K562 (cell line): Measurements from ENCODE around the gene MYBPHL. TPM values are rescaled to one million over a fixed set of nuclear protein-coding genes. Genes with fewer than 3 reads are reported as not detected.

Source experiments
- ATAC-seq: fragments of 200-7000 bp; cut with Tn5 transposase; 3 replicates; pipeline ENCODE4 v1.9.1; 2020; ENCODE audit warnings: moderate library complexity
- BruUV-seq: library from RNA; stranded (reverse); fragments of 400-500 nt; replicated peaks from 2 replicates; lab custom pipeline; 2021; lab: Mats Ljungman, UMichigan
- CTCF ChIA-PET: fragments of 300-600 bp; formaldehyde crosslinking; extraction: SDS; loops from one replicate; lab custom pipeline; 2021; ENCODE audit warnings: low intra/inter-chr PET ratio; lab: Yijun Ruan, JAX
- POLR2A ChIA-PET: fragments of 300-600, 350-650 bp; sonication (Branson Sonifier 250); formaldehyde crosslinking; extraction: SDS; loops from one replicate; lab custom pipeline; 2021; ENCODE audit warnings: antibody characterized with exemption, inconsistent platforms; lab: Yijun Ruan, JAX
- DNase-seq, 4 experiments: peaks; one replicate each; pipeline versions ENCODE4 v3.0.0 to v3.0.0-alpha.2; 2011 to 2018; ENCODE audit warnings: low spot score in 3 of 4, mixed read lengths in 3 of 4; ENCODE audit errors: extremely low read depth in 1 of 4
- FAIRE-seq: peaks from 2 replicates; lab custom pipeline; 2011; peaks lifted over from hg19 to GRCh38; lab: Jason Lieb, UNC
- H2AFZ ChIP-seq: 2 replicates; pipeline ENCODE4 v1.6.0; 2011; ENCODE audit warnings: low read depth, low read length, control low read depth, inconsistent platforms
- H3K27ac ChIP-seq: fragments of 200-600 bp; 3 replicates; pipeline ENCODE4 v1.8.0; 2011; ENCODE audit warnings: low read depth, mild to moderate bottlenecking, control low read depth, inconsistent platforms, low read length, moderate library complexity, mixed read lengths; ENCODE audit errors: extremely low read depth
- H3K27me3 ChIP-seq, 2 experiments: fragments of 300-600 bp in 1 of 2; 2 replicates in 1 of 2; 3 replicates in 1 of 2; pipeline versions ENCODE4 v1.6.0 to v1.8.0; 2011; ENCODE audit warnings: inconsistent platforms in 2 of 2, low read length in 2 of 2, mild to moderate bottlenecking in 1 of 2, mixed read lengths in 1 of 2, moderate library complexity in 1 of 2; ENCODE audit not compliant: control insufficient read depth in 2 of 2, insufficient read depth in 2 of 2
- H3K36me3 ChIP-seq: fragments of 300-600 bp; 3 replicates; pipeline ENCODE4 v1.8.0; 2011; ENCODE audit warnings: mild to moderate bottlenecking, low read length, inconsistent platforms; ENCODE audit not compliant: control insufficient read depth, insufficient read depth
- H3K4me1 ChIP-seq, 2 experiments: fragments of 200-600 bp in 1 of 2; replicated peaks in 1 of 2; 2 replicates in 1 of 2; 3 replicates in 1 of 2; pipeline versions ENCODE4 v1.5.1 to v1.8.0; 2011; ENCODE audit warnings: inconsistent platforms in 2 of 2, low read length in 2 of 2, mild to moderate bottlenecking in 1 of 2, mixed read lengths in 1 of 2, moderate library complexity in 1 of 2; ENCODE audit not compliant: control insufficient read depth in 2 of 2, insufficient read depth in 2 of 2
- H3K4me2 ChIP-seq: 2 replicates; pipeline ENCODE4 v1.6.1; 2011; ENCODE audit warnings: low read length, control low read depth, inconsistent platforms, mixed read lengths; ENCODE audit not compliant: insufficient read depth
- H3K4me3 ChIP-seq: fragments of 200-600 bp; sonication (generic), shearing (Covaris generic); 2 replicates; pipeline ENCODE4 v1.5.1; 2016; ENCODE audit warnings: control low read depth, inconsistent platforms
- H3K79me2 ChIP-seq: fragments of 200-600 bp; 3 replicates; pipeline ENCODE4 v1.8.0; 2011; ENCODE audit warnings: low read length, inconsistent platforms; ENCODE audit not compliant: control insufficient read depth, insufficient read depth
- H3K9ac ChIP-seq, 2 experiments: 2 replicates each; pipeline versions ENCODE4 v1.6.0 to v1.6.1; 2011; ENCODE audit warnings: low read depth in 2 of 2, low read length in 2 of 2, control low read depth in 1 of 2, inconsistent platforms in 1 of 2, mild to moderate bottlenecking in 1 of 2, mixed read lengths in 1 of 2; ENCODE audit not compliant: insufficient read depth in 1 of 2
- H3K9me1 ChIP-seq: one replicate; pipeline ENCODE4 v1.6.0; 2011; ENCODE audit warnings: inconsistent platforms, mild to moderate bottlenecking, low read length, moderate library complexity; ENCODE audit not compliant: control insufficient read depth, insufficient read depth
- H3K9me3 ChIP-seq: replicated peaks from 2 replicates; pipeline ENCODE4 v1.5.1; 2011; ENCODE audit warnings: low read depth, low read length, inconsistent platforms; ENCODE audit not compliant: control insufficient read depth, insufficient read depth
- H4K20me1 ChIP-seq: replicated peaks from 2 replicates; pipeline ENCODE4 v1.6.1; 2011; ENCODE audit warnings: low read length, inconsistent platforms, mixed read lengths; ENCODE audit not compliant: control insufficient read depth, insufficient read depth
- ARNT ChIP-seq, 2 experiments: fragments of 450-650 bp; IDR thresholded peaks; 2 replicates each; pipeline ENCODE4 v1.6.1; 2016; ENCODE audit warnings: mild to moderate bottlenecking in 1 of 2
- HCFC1 ChIP-seq: IDR thresholded peaks from 2 replicates; pipeline ENCODE4 v1.6.1; 2012; ENCODE audit warnings: low read depth, low read length, improper control_type of control experiment
- NFIX ChIP-seq: fragments of 250-450 bp; sonication (Bioruptor Pico); IDR thresholded peaks from 2 replicates; pipeline ENCODE4 v1.4.0; 2020; ENCODE audit warnings: low read depth, mild to moderate bottlenecking, moderate library complexity
- TCFL5 ChIP-seq: fragments of 250-450 bp; sonication (Bioruptor Pico); conservative IDR thresholded peaks from 2 replicates; pipeline ENCODE4 v1.6.1; 2021; ENCODE audit warnings: mild to moderate bottlenecking, moderate library complexity, matching md5 sums
- TEAD1 ChIP-seq, 2 experiments: fragments of 450-650 bp in 1 of 2; sonication (generic) in 1 of 2; formaldehyde crosslinking; IDR thresholded peaks; 2 replicates each; pipeline versions ENCODE4 v1.4.0 to v1.8.0; 2020 to 2022; ENCODE audit warnings: mild to moderate bottlenecking in 2 of 2, missing genetic modification reagents in 1 of 2
- WGBS: fragments of 100-300 bp; shearing (Covaris generic); methylation state at CpG from one replicate; pipeline ENCODE4 v1.1.6; 2016; ENCODE audit warnings: low coverage, mixed read lengths; ENCODE audit not compliant: insufficient coverage; ENCODE audit errors: missing lambda C conversion rate; 5-methylcytosine and 5-hydroxymethylcytosine counted together
- in situ Hi-C: fragments of 300-500 bp; cut with MboI; formaldehyde crosslinking; loops from 4 replicates; pipeline ENCODE4 v1.15.0; 2018; ENCODE audit warnings: inconsistent platforms, mixed read lengths
- intact Hi-C: fragments of 100-400 bp; cut with micrococcal nuclease; formaldehyde crosslinking; loops from 2 replicates; pipeline ENCODE4 v1.14.2; 2022
- polyA plus RNA-seq, 8 experiments: library from polyadenylated mRNA; depleted of rRNA in 4 of 8; stranded (reverse) in 5 of 8; unstranded in 3 of 8; fragments of >200 nt; fragmentation: Nextera tagmentation in 2 of 8; fragmentation: Illumina TruSeq in 1 of 8; extraction: Ambion mirVana in 2 of 8; extraction: Trizol in 1 of 8; gene quantifications; 2 replicates each; pipeline versions ENCODE4 v1.2.1 to v1.2.3, GENCODE V29; 2011 to 2014; ENCODE audit warnings: inconsistent platforms in 1 of 8, missing spikeins in 1 of 8
- total RNA-seq, 7 experiments: library from RNA; depleted of rRNA in 6 of 7; stranded (reverse); fragments of >200 nt in 6 of 7; fragmentation: Illumina TruSeq in 2 of 7; extraction: Trizol in 2 of 7; gene quantifications; 2 replicates each; pipeline versions ENCODE4 v1.2.1 to v1.2.3, GENCODE V29; 2011 to 2021; ENCODE audit warnings: low replicate concordance in 1 of 7
- TF ChIP-seq, protein P1 (sequence below): fragments of 250-450 bp; sonication (Bioruptor Pico); IDR thresholded peaks from 2 replicates; pipeline ENCODE4 v1.4.0; 2020
- TF ChIP-seq, protein P2 (sequence below): fragments of 200-800 bp; sonication (Bioruptor generic); IDR thresholded peaks from 2 replicates; pipeline ENCODE4 v1.6.1; 2017; ENCODE audit warnings: missing genetic modification characterization, missing compliant biosample characterization

Gene MYBPHL
- total and polyA plus RNA-seq, 9 of the 15 experiments (the other 6 are each of a cell fraction or from before 2014, with no cell fraction given), result 0.20 to 1.9 (median 0.33) TPM

DNA sequence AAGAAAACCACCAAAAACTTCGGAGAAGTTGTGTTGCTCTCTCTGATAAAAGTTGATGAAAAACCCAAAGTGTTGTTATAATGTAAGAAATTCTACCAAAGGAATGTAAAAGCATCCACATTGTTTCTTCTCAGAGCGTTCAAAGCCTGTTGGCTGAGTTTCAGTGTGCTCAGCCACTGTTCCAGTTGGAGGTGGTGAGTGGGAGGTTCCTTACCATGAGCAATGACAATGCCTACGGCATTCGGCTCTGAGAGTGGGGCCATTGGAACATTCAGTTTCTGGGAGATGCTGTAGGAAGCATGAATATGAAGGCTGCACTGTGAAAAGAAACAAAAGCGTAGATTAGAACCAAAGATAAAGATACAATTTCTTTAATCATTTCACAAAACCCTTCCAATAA lies 20.5 kb upstream of the MYBPHL start:
- Histone ChIP-seq H3K4me1 (no peaks in the 10 kb centered on the region), H4K20me1 (no peaks in the 10 kb centered on the region), H3K9me3 (peaks cover 11% of the 10 kb centered on the region), H3K79me2 (no peaks in the 10 kb centered on the region), H3K27me3 (no peaks in the 10 kb centered on the region), H3K9ac (no peak overlapping the region), H3K27ac (no peak overlapping the region), H3K4me3 (no peak overlapping the region), H2AFZ (no peak overlapping the region), H3K36me3 (peaks cover 85% of the 10 kb centered on the region), H3K9me1 (no peaks in the 10 kb centered on the region), H3K4me2 (no peak overlapping the region)
- intact Hi-C loops, result no loop called here
- BruUV-seq, result no TSS peak
- no peak for FAIRE-seq
- in situ Hi-C loops, result no loop called here
- CTCF ChIA-PET, result interaction anchor here (0.6 kb wide), 1 partner anchor 454 kb away, joined by 3 read pairs; no protein-coding TSS in a partner anchor
- ATAC-seq, result no peak
- POLR2A ChIA-PET, result no interaction called here
- DNase-seq, result no peak
- no peak for TF ChIP-seq ARNT (IDR thresholded peaks at IDR 0.05)
- TF ChIP-seq, protein P1, sequence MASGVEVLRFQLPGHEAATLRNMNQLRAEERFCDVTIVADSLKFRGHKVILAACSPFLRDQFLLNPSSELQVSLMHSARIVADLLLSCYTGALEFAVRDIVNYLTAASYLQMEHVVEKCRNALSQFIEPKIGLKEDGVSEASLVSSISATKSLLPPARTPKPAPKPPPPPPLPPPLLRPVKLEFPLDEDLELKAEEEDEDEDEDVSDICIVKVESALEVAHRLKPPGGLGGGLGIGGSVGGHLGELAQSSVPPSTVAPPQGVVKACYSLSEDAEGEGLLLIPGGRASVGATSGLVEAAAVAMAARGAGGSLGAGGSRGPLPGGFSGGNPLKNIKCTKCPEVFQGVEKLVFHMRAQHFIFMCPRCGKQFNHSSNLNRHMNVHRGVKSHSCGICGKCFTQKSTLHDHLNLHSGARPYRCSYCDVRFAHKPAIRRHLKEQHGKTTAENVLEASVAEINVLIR (CRISPR knock-in tag), result no peak
- TF ChIP-seq, protein P2, sequence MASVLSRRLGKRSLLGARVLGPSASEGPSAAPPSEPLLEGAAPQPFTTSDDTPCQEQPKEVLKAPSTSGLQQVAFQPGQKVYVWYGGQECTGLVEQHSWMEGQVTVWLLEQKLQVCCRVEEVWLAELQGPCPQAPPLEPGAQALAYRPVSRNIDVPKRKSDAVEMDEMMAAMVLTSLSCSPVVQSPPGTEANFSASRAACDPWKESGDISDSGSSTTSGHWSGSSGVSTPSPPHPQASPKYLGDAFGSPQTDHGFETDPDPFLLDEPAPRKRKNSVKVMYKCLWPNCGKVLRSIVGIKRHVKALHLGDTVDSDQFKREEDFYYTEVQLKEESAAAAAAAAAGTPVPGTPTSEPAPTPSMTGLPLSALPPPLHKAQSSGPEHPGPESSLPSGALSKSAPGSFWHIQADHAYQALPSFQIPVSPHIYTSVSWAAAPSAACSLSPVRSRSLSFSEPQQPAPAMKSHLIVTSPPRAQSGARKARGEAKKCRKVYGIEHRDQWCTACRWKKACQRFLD (CRISPR knock-in tag), result no peak
- TF ChIP-seq TEAD1 (CRISPR knock-in tag; IDR thresholded peaks at IDR 0.05), result no peak
- no peak for TF ChIP-seq NFIX (CRISPR knock-in tag)
- TF ChIP-seq HCFC1, result no peak
- no peak for TF ChIP-seq TCFL5 (CRISPR knock-in tag)
- 98% methylated on average over 5 of the region's 5 CpGs for WGBS
